GM21528 (cell line): ENCODE results near the gene MTARC1.

Source experiments
- ATAC-seq: cut with Tn5 transposase; IDR thresholded peaks from one replicate; pipeline ENCODE4 v1.9.1; 2021; ENCODE audit warnings: mild to moderate bottlenecking, moderate library complexity; ENCODE audit not compliant: unreplicated experiment, low FRiP score

Gene MTARC1

DNA sequence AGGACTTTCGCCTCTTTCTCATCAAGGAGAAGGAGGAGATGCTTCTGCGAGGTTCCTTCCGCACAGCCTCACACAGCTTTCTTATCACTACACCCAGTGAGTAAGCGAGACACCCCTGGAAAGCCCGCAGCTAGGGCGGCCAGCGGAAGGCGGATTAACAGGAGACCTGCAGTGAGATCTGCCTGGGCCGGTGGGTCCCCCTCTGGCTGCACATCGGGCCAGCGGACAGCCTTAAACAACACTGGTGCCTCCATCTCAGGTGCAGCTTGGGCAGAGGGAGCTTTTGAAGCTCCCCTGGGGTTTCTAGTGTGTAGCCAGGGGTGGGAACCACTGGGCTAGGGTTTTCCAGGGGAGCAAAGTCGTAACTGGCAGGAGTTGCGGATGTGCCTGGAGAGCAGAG, 17.5 kb upstream of the MTARC1 start:
- no peak for ATAC-seq

DNA sequence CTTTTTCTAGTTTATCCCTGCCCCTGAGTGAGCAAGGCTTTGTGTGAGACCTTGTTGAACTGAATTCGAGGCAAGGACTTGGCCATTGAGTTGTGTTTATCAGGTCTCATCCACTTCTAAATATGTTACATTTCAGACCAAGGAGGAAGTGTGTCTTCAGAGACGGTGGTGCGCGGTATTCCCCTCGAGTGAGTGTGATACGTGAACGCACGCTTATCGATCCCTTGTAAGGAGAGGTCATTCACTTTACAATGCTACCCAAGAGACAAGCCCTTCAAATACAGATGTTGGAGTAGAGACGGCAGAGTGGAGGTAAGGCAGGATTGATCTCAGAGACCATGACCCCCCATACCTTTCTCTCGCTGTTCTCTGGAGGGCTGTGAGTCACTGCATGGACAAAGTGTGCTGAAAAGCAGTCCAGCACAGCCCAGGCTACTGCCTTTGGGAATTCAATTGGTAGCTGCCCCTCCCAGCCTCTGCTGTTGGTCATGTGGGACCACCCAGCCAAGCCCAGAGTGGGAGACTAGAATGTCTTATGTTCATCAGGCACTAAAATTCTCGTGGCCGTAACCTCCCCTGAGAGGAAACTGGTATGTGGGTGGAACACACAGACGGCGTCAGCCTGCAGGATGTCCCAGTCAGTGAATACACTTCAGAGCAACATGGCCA, 16.3 kb upstream of the MTARC1 start:
- ATAC-seq: peak; percentile 76

DNA sequence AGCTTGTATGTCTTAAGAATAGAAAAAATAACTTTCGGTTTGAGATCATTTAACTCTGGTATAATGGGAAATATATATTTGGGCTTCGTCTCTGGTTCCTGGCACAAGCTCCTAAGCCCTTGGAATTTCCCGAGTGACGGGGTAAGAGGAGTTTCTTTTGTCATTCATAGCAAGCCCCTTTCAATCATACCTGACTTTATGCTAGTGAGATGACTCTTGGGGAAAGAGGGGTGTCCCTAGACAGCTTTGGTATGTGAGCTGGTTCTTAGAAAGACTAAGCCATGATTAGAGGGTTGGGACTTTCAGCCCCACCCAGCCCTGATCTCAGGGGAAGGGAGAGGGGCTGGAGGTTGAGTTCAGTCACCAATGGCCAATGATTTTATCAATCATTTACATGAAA, 13.9 kb upstream of the MTARC1 start:
- ATAC-seq: no peak

DNA sequence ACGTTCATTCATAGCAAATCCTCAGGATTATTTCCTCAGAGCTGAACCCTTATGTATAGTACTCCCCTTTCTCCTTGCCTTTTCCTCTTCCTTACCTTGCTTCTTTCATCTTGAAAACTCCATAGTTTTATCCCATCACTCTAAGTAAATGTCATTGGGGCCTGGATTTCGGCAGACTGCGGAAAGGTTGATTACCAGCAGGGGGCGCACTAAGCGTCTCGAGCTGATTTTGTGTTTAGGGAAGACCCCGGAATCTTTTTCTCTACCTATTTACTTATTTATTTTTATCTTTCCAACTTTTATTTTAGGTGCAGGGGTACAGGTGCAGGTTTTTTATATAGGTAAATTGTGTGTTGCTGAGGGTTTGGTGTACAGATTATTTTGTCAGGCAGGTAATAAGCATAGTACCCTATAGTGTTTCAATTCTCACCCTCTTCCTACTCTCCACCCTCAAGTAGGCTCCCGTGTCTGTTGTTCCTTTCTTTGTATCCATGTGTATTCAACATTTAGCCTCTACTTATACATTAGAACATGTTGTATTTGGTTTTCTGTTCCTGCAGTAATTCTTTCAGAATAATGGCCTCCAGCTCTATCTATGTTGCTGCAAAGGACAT, 11.4 kb upstream of the MTARC1 start:
- no peak for ATAC-seq

DNA sequence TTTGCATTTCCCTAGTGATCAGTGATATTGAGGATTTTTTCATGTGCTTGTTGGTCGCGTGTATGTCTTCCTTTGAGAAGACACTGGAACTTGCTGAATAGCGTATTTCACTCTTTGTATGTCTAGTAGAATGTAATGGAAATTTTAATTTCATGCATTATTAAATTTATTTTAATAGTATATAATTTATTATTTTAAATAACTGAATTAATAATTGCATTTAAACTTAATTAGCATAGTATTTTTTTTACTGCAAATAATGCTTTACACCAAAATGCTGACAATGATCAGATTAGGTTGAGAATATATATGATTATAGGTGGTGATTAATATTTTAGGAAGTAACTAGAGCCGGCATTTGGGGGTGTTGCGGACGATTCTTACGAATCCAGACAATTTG, 10.5 kb upstream of the MTARC1 start:
- no peak for ATAC-seq

DNA sequence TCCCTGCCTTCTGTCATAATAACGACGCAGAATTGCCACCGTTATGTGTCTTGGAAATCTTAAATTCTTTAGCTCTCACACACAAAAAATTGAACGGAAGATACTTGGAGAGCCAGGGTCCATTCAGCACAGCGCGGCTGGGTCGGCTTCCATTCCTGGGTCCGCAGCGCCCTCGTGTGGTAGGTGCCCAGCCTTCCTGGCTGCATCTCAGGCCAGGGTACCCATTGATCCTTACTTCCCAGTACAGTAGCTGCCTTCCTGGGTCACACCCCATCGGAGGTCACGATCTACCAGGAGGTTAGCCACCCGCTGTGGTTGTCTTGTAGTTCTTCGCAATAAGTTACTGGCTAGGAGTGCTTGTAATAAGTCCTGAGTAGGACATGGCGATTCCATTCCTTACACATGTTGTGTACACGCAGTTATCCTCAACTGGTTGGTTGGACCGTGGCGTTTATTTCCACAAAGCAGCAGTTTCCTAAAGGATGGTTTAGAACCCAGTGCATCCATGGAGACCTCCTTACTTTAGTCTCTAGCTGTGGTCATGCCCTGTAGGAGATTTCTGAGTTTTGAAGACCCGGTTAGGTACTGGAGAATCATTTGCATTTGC, 9.9 kb upstream of the MTARC1 start:
- peak; percentile 71 for ATAC-seq

DNA sequence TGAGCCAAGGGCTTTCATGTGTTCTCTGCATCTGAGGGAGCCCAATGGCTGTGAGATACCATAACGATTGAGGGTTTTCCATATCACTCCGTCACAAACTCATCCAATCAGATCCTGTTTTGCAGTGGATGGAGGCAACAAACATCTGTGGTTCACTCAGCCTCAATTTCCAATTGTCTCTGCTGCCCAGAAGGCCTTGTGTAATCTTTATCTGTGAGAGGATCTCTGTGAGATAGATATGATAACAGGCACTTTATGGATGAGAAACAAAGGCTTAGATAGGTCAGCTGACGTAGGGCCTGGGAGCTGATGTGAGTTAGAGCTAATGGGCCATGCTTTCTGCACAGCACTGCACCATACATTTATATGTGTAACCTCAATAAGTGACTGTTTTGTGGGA, 3.3 kb upstream of the MTARC1 start:
- ATAC-seq: no peak

DNA sequence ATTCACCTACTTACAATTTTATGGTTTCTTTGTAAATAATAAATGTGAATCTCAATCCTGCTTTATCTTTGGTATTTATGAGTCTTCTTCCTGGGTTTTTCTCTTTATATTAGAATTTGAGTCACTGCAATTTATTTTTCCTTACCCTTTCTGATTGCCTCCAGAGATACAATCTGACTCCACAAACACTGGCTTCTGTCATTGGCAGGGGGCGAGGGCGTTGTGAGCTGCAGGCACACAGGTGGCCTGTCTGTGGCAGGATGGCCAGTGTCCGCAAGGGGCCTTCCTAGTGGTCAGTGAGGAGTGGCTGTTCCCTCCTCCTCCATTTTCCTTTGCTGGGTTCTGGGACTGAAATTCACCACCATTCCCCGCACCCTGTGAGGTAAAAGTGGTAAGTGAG, 2.0 kb upstream of the MTARC1 start:
- no peak for ATAC-seq

DNA sequence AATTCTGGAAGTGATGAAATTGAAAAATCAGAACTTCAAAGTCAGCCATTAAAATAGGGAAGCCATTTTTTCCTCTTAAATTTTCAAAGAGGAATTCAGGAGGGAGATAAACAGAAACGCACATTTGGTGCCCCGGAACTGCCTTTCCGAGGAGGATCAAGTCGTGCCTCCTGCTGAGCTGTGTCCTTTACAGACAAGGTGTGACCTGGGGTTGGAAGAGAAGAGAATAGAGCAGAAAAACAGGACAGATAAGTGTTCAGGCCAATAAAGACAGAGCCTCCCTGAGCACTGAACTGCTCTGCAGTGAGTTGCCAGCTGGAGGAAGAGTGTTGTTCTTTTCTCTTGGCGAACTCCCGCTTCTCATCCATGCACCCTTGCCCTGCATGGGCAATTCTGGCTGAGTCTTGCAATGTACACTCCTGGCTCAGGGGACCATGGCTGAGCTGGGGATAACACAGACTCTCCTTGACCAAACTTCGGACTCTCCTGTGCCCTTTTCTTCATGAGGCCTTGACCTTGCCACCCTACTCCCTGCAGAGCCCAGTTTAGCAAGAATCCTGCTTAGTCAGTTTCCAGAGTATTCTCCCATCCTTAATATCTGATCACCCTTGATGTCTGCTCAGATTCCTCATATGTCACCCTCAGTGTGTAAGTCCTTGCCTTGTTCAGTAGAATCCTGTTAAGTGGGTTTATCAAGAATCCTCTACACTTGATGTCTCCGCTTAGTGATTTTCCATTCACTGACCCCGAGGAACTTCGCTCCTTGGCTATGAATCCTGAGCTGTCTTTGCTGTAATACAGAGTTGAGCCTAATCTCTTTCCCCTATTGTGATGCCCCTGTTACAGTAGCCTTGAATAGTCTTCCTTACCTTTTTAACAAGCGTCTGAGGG, 1.3 kb upstream of the MTARC1 start:
- ATAC-seq: no peak

DNA sequence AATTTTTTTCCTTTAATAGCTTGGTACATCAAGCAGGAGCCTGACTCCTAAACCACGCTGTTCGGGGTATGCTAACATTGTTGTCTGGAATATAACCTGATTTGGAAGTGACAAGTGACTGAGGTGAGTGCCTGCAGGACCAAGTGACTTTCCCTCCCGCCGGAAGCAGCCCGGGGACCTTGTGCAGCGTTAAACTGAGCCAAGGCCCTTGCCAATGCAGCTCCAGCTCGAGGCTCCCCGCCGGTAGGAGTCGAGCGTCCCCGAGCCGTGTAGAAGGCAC, 716 bp upstream of the MTARC1 start:
- ATAC-seq: peak; percentile 23

DNA sequence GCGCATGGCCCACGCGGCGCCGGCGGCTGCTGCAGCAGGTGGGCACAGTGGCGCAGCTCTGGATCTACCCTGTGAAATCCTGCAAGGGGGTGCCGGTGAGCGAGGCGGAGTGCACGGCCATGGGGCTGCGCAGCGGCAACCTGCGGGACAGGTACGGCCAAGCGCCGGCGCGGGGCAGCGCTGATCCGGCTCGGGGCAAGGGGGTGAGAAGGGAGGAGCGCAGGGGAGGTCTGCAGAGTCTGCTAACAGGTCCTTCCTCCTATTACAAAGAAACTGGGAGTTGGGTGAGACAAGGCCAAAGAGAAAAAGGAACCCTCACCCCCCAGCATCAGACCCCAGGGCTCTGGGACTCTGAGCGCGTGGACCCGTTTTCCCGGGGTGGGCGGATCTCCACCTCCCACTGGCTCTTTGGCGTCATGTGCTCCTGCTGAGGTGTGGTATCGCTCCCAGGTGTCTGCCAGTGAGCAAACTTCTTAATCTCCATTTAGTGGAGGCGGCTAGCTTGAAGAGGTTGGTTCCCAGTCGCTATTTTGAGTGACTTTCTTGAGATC, 431 bp downstream of the MTARC1 start:
- ATAC-seq: peak; percentile 50

DNA sequence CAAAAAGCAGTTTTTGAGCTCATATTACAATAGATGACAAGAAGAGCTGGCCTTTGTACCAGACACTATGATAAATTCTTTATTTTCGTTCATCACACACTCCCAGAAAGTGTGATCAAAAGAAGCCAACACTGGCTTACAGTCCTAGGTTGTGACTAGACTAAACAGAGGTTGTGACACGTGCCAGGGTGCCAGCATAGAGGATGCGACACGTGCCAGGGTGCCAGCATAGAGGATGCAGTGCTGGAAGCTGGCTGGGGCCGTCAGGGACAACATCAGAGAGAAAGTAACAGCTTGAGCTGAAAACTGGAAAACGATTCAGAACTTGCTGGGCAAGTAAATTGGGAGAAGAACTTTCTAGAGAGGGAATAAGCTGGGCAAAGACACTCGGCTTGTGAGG, 2.2 kb downstream of the MTARC1 start:
- no peak for ATAC-seq

DNA sequence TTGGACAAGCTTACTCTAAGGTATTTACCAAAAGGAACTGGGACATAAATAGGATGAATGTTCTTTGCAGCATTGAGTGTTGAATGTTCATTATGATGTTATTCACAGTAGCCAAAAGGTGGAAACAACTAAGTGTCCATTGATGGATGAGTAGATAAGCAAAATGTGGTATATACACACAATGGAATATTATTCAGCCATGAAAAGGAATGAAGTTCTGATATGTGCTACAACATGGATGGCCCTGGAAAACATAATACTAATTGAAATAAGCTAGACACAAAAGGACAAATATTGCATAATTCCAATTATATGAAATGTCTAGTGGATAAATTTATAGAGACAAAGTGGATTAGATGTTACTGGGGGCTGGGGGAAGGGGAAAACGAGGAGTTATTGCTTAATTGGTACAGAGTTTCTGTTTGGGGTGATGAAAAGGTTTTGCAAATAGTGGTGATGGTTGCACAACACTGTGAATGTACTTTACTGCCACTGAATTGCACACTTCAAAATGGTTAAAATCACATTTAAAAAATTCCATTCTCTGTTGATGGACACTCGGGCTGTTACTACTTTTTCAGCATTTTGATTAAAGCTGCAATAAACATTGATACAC, 2.9 kb downstream of the MTARC1 start:
- ATAC-seq: no peak

DNA sequence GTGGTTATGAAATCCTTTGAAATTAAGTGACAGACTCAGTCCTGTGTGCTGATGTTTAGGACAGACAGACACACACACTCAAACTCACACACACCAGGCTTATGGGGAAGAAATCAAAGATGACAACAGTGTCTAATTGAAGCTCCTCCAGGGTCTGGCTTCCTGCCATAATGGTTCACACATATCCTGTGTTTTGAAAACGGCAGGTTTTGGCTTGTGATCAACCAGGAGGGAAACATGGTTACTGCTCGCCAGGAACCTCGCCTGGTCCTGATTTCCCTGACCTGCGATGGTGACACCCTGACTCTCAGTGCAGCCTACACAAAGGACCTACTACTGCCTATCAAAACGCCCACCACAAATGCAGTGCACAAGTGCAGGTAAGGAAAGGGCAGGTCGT, 4.6 kb downstream of the MTARC1 start:
- no peak for ATAC-seq

DNA sequence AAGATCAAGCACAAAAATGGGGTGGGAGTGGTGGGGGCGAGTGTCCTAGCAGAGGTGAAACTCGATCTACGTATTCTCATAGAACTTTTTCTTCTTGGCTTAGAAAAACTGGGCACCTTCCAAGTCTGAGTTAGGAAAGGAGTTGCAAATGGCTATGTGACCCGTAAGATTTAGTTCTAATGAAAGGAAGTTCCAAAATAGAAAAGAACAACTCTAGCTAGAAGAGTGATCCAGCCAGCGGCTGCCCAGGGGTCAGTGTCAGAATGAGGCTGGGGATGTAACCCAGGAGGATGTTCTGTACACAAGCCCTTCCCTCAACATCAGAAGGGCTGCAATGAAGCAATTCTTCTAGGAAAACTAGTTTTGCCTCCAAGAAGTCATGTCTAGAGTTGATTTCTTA, 5.2 kb downstream of the MTARC1 start:
- ATAC-seq: no peak

DNA sequence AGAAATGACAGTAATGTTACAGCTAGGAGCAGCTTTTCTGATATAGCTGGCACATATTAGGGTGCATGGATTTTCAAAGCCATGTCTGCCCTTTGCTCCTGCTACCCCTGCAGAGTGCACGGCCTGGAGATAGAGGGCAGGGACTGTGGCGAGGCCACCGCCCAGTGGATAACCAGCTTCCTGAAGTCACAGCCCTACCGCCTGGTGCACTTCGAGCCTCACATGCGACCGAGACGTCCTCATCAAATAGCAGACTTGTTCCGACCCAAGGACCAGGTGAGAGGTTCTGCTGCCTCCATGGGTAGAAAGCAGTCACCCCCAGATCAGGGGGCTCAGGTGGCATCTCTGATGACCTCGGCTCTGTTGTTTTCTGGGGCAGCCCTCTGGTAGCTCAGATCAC, 9.8 kb downstream of the MTARC1 start:
- no peak for ATAC-seq

DNA sequence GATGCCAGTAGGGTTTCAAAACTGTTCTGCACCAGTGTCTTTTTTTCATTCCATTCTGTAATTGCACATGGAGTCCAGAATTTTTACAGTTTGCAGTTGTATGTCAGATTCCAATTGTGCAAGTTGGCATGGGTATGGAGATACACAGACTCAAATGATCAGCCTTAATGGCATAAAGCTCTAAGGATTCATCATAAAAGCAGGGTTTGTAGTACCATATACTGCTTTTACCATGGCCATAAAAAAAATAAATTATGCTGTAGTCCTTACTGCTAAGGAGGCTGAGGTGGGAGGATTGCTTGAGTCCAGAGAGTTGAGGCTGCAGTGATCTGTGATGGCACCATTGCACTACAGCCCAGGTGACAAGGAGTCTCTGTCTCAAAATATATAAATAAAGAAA, 10.3 kb downstream of the MTARC1 start:
- no peak for ATAC-seq

DNA sequence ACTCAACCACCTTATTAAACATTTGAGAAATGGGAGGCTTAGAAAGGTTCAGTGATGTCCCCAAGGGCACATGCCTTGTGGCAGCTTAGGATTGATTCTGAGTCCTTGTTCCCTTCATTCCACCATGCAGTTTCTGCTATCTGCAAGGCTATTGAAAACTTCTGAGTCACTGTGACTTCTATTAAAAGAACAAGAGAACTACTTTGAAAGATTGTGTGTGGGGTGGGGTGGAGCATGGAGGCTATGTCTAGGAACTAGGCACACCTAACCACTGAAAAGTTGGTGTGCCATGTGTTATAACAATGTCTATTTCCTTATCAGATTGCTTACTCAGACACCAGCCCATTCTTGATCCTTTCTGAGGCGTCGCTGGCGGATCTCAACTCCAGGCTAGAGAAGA, 10.8 kb downstream of the MTARC1 start:
- ATAC-seq: no peak

DNA sequence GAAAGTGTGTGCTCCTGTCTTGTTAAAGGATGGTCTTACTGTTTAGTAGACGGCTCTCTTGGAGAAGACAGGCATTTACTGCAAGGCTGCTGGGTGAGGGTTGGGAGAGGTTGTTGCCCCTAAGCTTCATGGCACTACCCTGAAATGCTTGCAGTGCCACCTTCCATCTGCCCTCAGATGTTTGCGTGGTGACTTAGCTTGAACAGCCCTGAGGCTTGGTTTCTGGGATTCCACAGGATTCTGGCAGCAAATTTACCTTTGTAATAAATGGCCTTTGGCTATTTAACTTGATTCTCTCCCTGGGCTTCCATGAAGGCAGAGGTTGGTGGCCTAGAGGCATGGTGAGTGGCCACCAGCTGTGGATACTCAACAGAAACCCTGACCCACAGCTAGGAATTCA, 11.6 kb downstream of the MTARC1 start:
- no peak for ATAC-seq

DNA sequence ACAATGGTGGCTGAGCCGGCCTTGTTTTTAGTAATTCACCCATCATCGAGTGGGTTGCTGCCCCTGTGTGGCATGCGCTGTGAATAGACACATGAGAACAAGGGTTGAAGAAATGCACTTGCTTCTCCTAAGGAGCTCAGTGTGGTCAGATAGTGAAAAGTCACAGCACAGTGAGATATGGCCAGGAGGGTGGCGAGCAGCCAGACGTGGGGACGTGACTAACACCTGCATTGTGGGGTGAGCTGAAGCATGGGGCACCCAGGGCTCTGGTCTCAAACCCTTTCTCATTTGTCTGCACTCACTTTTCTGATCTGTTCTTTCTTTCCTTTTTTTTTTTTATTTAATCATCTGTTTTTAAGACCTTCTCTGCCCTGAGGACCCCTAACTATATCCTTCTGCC, 13.5 kb downstream of the MTARC1 start:
- no peak for ATAC-seq
